ENCODE data around the gene FCHSD2. TPM values are rescaled to one million over a fixed set of nuclear protein-coding genes. Genes with fewer than 3 reads are reported as not detected.
A peak's percentile ranks its signal among the peaks of the same experiment; 100 is the strongest.
"Not testable (repeated sequence)": the region's sequence is repeated elsewhere in the genome, so short reads cannot be mapped to it uniquely, and the experiment has no call there.

The FCHSD2 gene
- total RNA-seq, 2 experiments from 2014 or later, result 53.3 to 60.1 TPM

- H3K27ac Mint-ChIP-seq, result no peak overlapping the region
- H3K4me1 Mint-ChIP-seq, result peaks cover 8% of the 10 kb centered on the region
- no peak for DNase-seq
- H3K4me3 Mint-ChIP-seq, result no peak overlapping the region
- POLR2A ChIA-PET, result no interaction called here
- peaks cover 26% of the 10 kb centered on the region for H3K36me3 Mint-ChIP-seq
- H3K9me3 Mint-ChIP-seq, result peaks cover under 1% of the 10 kb centered on the region
- no peak for ATAC-seq (ENCODE audit: low read depth)
- no peaks in the 10 kb centered on the region for H3K27me3 Mint-ChIP-seq
Observed at GRCh38 chr11:72983560-72983959, 158.6 kb downstream of the FCHSD2 start.

- peaks cover 3% of the 10 kb centered on the region for H3K9me3 Mint-ChIP-seq
- H3K36me3 Mint-ChIP-seq, result peaks cover 37% of the 10 kb centered on the region
- DNase-seq, result no peak
- POLR2A ChIA-PET, result no interaction called here
- peaks cover 7% of the 10 kb centered on the region for H3K4me1 Mint-ChIP-seq
- H3K27ac Mint-ChIP-seq, result no peak overlapping the region
- no peaks in the 10 kb centered on the region for H3K27me3 Mint-ChIP-seq
- H3K4me3 Mint-ChIP-seq, result no peak overlapping the region
- ATAC-seq (ENCODE audit: low read depth), result no peak
Observed at GRCh38 chr11:72981971-72982685, 160.0 kb downstream of the FCHSD2 start.

- H3K4me1 Mint-ChIP-seq, result peaks cover 7% of the 10 kb centered on the region
- H3K36me3 Mint-ChIP-seq, result peaks cover 41% of the 10 kb centered on the region
- no peak overlapping the region for H3K27ac Mint-ChIP-seq
- ATAC-seq (ENCODE audit: low read depth), result no peak
- DNase-seq, result no peak
- peaks cover 3% of the 10 kb centered on the region for H3K9me3 Mint-ChIP-seq
- no peaks in the 10 kb centered on the region for H3K27me3 Mint-ChIP-seq
- no peak overlapping the region for H3K4me3 Mint-ChIP-seq
- POLR2A ChIA-PET, result no interaction called here
Observed at GRCh38 chr11:72981080-72981479, 161.0 kb downstream of the FCHSD2 start.

- H3K4me3 Mint-ChIP-seq; H3K27ac Mint-ChIP-seq; DNase-seq; H3K4me1 Mint-ChIP-seq; H3K9me3 Mint-ChIP-seq; ATAC-seq (ENCODE audit: low read depth); POLR2A ChIA-PET; H3K27me3 Mint-ChIP-seq: not testable (repeated sequence)
- H3K36me3 Mint-ChIP-seq, result peaks cover 60% of the 10 kb centered on the region
Observed at GRCh38 chr11:72977782-72978181, 164.3 kb downstream of the FCHSD2 start.

DNA sequence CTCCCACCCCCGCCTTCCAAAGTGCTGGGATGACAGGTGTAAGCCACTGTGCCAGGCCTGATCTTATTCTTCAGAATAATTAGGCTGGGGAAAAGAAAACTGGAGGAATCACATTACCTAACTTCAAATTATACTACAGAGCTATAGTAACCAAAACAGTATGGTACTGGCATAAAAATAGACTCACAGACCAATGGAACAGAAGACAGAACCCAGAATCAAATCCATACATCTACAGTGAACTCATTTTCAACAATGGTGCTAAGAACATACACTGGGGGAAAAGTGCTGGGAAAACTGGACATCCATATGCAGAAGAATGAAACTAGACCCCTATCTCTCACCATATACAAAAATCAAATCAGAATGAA is 165.6 kb downstream of the FCHSD2 start:
- ATAC-seq (ENCODE audit: low read depth); DNase-seq; H3K9me3 Mint-ChIP-seq; H3K4me3 Mint-ChIP-seq; H3K27ac Mint-ChIP-seq; POLR2A ChIA-PET; H3K27me3 Mint-ChIP-seq: not testable (repeated sequence)
- peaks cover 64% of the 10 kb centered on the region for H3K36me3 Mint-ChIP-seq
- peaks cover 10% of the 10 kb centered on the region for H3K4me1 Mint-ChIP-seq

GRCh38 chr11:72975778-72976521 is 166.2 kb downstream of the FCHSD2 start:
- H3K36me3 Mint-ChIP-seq, result peaks cover 64% of the 10 kb centered on the region
- no peak overlapping the region for H3K4me3 Mint-ChIP-seq
- no peak for DNase-seq
- H3K9me3 Mint-ChIP-seq, result peaks cover 8% of the 10 kb centered on the region
- peaks cover 8% of the 10 kb centered on the region for H3K4me1 Mint-ChIP-seq
- no peak overlapping the region for H3K27ac Mint-ChIP-seq
- no peaks in the 10 kb centered on the region for H3K27me3 Mint-ChIP-seq
- POLR2A ChIA-PET, result no interaction called here
- no peak for ATAC-seq (ENCODE audit: low read depth)

DNA sequence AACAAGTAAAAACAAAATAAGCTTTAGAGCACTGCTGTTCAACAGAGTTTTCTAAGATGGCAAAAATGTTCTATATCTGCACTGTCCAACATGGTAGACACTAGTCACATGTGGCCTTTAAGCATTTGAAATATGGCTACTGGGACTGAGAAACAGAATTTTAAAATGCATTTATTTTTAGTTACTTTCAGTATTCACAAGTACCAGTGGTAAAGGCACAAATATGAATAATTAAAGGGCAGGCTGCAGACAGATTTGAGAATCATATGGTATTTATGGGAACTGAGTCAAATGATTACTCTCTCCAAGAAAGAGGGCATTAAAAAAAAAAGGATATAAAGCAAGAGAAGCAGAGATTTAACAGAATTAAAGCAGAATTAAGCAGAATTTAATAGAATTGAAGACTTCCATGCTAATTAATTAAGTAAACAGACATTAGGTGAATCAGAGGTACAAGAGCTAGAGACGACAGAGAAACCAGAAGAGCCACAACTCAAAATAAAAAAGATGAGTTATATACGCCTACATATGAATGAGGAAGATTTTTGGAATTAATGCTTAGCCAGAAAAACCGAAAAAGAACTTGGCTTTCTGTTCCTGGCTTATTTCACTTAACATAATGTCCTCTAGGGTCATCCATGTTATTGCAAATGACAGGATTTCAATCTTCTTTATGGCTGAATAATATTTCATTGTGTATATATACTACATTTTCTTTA is 167.5 kb downstream of the FCHSD2 start:
- ATAC-seq (ENCODE audit: low read depth) (no peak), DNase-seq (no peak)
- Mint-ChIP-seq H3K27ac (no peak overlapping the region), H3K9me3 (peaks cover 8% of the 10 kb centered on the region), H3K4me3 (no peak overlapping the region), H3K4me1 (peaks cover 20% of the 10 kb centered on the region), H3K36me3 (peaks cover 60% of the 10 kb centered on the region), H3K27me3 (no peaks in the 10 kb centered on the region)
- POLR2A ChIA-PET, result no interaction called here

GRCh38 chr11:72972496-72973128 is 169.5 kb downstream of the FCHSD2 start:
- POLR2A ChIA-PET, result no interaction called here
- H3K4me1 Mint-ChIP-seq, result peaks cover 27% of the 10 kb centered on the region
- peaks cover 48% of the 10 kb centered on the region for H3K36me3 Mint-ChIP-seq
- no peak for DNase-seq
- H3K27ac Mint-ChIP-seq, result no peak overlapping the region
- peaks cover 6% of the 10 kb centered on the region for H3K9me3 Mint-ChIP-seq
- H3K27me3 Mint-ChIP-seq, result no peaks in the 10 kb centered on the region
- H3K4me3 Mint-ChIP-seq, result no peak overlapping the region
- no peak for ATAC-seq (ENCODE audit: low read depth)

- Mint-ChIP-seq H3K27me3 (no peaks in the 10 kb centered on the region), H3K27ac (no peak overlapping the region), H3K36me3 (peaks cover 44% of the 10 kb centered on the region), H3K4me1 (peaks cover 27% of the 10 kb centered on the region), H3K4me3 (no peak overlapping the region), H3K9me3 (peaks cover 6% of the 10 kb centered on the region)
- DNase-seq (no peak), ATAC-seq (ENCODE audit: low read depth) (no peak)
- POLR2A ChIA-PET, result no interaction called here
Observed at GRCh38 chr11:72971192-72971967, 170.7 kb downstream of the FCHSD2 start.

DNA sequence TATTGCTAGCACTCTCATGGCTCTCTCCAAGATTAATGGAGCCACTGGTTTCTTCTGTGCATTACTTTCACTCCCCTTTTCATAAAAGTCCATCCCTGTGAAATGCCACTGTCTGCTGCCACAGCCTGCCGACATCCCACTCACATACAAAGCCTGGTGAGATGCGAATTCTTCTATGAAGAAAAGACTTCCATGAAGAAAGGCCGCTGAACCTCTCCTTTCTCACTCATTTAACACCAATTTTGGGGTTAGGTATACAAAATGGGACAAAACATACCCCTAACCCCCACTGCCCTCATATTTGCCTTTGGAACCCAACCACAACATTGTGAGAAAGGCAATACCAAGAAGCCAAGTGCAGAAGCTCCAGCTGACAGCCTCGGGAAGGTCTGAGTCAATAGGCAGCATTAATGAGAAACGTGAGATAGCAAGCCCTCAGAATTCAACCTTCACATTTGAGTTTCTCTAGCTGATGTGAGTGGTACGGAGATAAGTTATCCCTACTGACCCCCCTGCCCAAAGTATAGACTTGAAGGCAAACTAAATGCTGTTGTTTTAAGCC is 171.5 kb downstream of the FCHSD2 start:
- Mint-ChIP-seq H3K36me3 (peaks cover 41% of the 10 kb centered on the region), H3K27ac (peak overlapping the region; percentile 44), H3K4me1 (peaks cover 30% of the 10 kb centered on the region), H3K4me3 (peak overlapping the region; percentile 57), H3K9me3 (peaks cover 6% of the 10 kb centered on the region), H3K27me3 (no peaks in the 10 kb centered on the region)
- POLR2A ChIA-PET, result no interaction called here
- ATAC-seq (ENCODE audit: low read depth), result no peak
- DNase-seq, result no peak

DNA sequence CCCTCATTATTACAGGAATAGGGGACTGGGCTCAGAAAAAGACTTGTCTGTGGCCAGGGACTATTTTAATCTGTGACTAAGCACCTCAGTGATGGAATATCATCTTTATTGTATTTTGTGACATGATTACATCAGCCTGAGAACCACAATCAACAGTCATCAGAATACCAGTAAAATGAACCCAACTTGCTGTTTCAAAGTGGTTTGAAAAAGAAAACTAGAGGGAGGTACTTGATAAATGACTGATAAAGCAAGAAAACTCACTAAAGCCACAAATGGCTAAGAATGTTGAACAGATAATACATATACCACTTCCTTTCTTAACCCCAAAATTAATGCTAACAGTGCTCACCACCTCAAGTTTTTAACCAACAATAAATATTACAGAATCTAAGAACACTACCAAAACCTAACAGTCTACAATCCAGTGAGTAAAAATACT is 172.2 kb downstream of the FCHSD2 start:
- DNase-seq, result no peak
- Mint-ChIP-seq H3K27ac (peak overlapping the region; percentile 67), H3K4me3 (peak overlapping the region; percentile 31), H3K36me3 (peaks cover 43% of the 10 kb centered on the region), H3K9me3 (peaks cover 3% of the 10 kb centered on the region), H3K4me1 (peaks cover 34% of the 10 kb centered on the region), H3K27me3 (no peaks in the 10 kb centered on the region)
- peak; percentile 88 for ATAC-seq (ENCODE audit: low read depth)
- POLR2A ChIA-PET, result interaction anchor here (0.5 kb wide), 1 partner anchor 554 kb away, joined by 3 read pairs; no protein-coding TSS in a partner anchor

DNA sequence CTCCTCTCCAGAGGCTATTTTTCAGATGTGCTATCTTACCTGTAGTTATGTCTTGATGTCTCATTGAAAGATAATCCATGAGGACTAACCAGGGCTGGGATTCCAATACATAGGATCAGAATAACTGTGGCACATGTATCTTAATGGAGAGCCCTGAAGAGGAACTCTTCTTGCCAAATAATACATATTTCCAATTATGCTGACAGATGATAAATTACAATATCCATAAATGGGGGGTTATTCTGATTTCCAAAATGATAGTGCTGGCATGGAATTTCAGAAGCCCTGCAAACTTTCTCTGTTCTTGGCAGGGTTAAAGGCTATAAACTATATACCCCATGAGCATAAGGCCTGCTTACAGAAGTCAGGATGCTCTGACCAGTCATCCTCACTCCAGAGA is 173.7 kb downstream of the FCHSD2 start:
- Mint-ChIP-seq H3K27me3 (no peaks in the 10 kb centered on the region), H3K4me1 (peaks cover 38% of the 10 kb centered on the region), H3K27ac (no peak overlapping the region), H3K9me3 (peaks cover 1% of the 10 kb centered on the region), H3K36me3 (peaks cover 38% of the 10 kb centered on the region), H3K4me3 (no peak overlapping the region)
- ATAC-seq (ENCODE audit: low read depth) (no peak), DNase-seq (no peak)
- POLR2A ChIA-PET, result no interaction called here

All from activated naive CD8-positive, alpha-beta T cell treated with anti-CD3 and anti-CD28 coated beads, Interleukin-2, amount 10 ng/mL, durations not matched to agents 7 days and 5 days (primary cell).